Sigmoid colon (tissue), 7 donors: Measurements from ENCODE around the gene SP5. TPM values are rescaled to one million over a fixed set of nuclear protein-coding genes. Genes with fewer than 3 reads are reported as not detected.

Experiments used
- DNase-seq: peaks from one replicate; pipeline ENCODE4 v3.0.0-alpha.2; 2019
- H3K27ac ChIP-seq, 4 donors: fragments of 200-600 bp; sonication (generic); one replicate each; pipeline ENCODE4 v1.5.1; 2016 to 2019; ENCODE audit warnings: mild to moderate bottlenecking in 1 of 4
- H3K27me3 ChIP-seq, 3 donors: fragments of 200-600 bp; sonication (generic); one replicate each; pipeline ENCODE4 v1.5.1; 2019; ENCODE audit warnings: mild to moderate bottlenecking in 1 of 3
- H3K36me3 ChIP-seq, 4 donors: fragments of 200-600 bp; sonication (generic); one replicate each; pipeline ENCODE4 v1.5.1; 2016 to 2019
- H3K4me1 ChIP-seq, 4 donors: fragments of 200-600 bp; sonication (generic); one replicate each; pipeline ENCODE4 v1.5.1; 2017 to 2019
- H3K4me3 ChIP-seq, 4 donors: fragments of 200-600 bp; sonication (generic); one replicate each; pipeline ENCODE4 v1.5.1; 2017 to 2019; ENCODE audit warnings: mild to moderate bottlenecking in 2 of 4, moderate library complexity in 1 of 4
- H3K9me3 ChIP-seq, 4 donors: fragments of 200-600 bp in 3 of 4; sonication (generic) in 3 of 4; one replicate each; pipeline versions ENCODE4 v1.5.1 to v1.6.1; 2013 to 2019
- EP300 ChIP-seq, 4 donors: sonication (generic); formaldehyde crosslinking; IDR thresholded peaks; one replicate each; pipeline ENCODE4 v1.6.1; 2017; ENCODE audit warnings: antibody characterized with exemption in 4 of 4
- POLR2A ChIP-seq, 2 donors: fragments of 450-650 bp; IDR thresholded peaks; one replicate each; pipeline ENCODE4 v1.6.1; 2016; ENCODE audit warnings: antibody characterized with exemption in 2 of 2, mild to moderate bottlenecking in 2 of 2, moderate library complexity in 2 of 2
- POLR2AphosphoS5 ChIP-seq, 4 donors: sonication (generic); formaldehyde crosslinking; IDR thresholded peaks; one replicate each; pipeline ENCODE4 v1.6.1; 2017; ENCODE audit warnings: antibody characterized with exemption in 4 of 4
- WGBS, 2 donors: extraction: QIAGEN DNeasy Blood & Tissue Kit; methylation state at CpG; one replicate each; pipeline ENCODE4 v1.1.7; 2013; 5-methylcytosine and 5-hydroxymethylcytosine counted together
- intact Hi-C: fragments of 100-400 bp; cut with DNase I; formaldehyde crosslinking; loops from one replicate; pipeline ENCODE4 v1.15.1; 2023
- polyA plus RNA-seq, 3 donors: library from polyadenylated mRNA; stranded (reverse); fragments of 200-250 nt; gene quantifications; one replicate each; pipeline ENCODE4 v1.2.3, GENCODE V29; 2013
- total RNA-seq, 4 donors: library from RNA; depleted of rRNA; stranded (reverse); fragments of >200 nt; gene quantifications; one replicate each; pipeline ENCODE4 v1.1.0, GENCODE V29; 2016
- TF ChIP-seq, protein P1 (sequence below), 4 experiments: fragments of 450-650 bp in 3 of 4; fragments of 200-600 bp in 1 of 4; IDR thresholded peaks; one replicate each; pipeline ENCODE4 v1.5.1; 2016 to 2019; ENCODE audit warnings: antibody characterized with exemption in 4 of 4, mild to moderate bottlenecking in 3 of 4, moderate library complexity in 2 of 4
- donor health status: healthy with polysubstance abuse.
- donor health status: Bipolar disorder and iron deficiency.
- donor health status: healthy.

The SP5 gene
- total and polyA plus RNA-seq, 7 donors: 0.69 to 4.6 (median 1.2) TPM

DNA sequence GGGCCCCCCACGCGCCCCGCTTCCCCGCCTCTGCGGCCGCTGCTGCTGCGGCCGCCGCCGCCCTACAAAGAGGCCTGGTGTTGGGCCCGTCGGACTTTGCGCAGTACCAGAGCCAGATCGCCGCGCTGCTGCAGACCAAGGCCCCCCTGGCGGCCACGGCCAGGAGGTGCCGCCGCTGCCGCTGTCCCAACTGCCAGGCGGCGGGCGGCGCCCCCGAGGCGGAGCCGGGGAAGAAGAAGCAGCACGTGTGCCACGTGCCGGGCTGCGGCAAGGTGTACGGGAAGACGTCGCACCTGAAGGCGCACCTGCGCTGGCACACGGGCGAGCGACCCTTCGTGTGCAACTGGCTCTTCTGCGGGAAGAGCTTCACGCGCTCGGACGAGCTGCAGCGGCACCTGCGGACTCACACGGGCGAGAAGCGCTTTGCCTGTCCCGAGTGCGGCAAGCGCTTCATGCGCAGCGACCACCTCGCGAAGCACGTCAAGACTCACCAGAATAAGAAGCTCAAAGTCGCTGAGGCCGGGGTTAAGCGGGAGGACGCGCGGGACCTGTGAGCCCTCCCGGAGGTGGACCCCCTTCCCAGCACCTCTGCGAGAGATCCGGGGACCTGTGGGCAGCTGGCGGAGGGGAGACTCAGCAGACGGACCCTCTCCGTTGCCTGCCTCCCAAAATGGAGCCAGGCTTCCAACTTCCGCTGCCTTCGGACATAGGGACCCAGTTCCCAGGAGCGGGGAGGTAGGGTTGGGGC, 1.9 kb downstream of the SP5 start:
- WGBS, 2 donors: 6 to 36% methylated on average over 74 of the region's 74 CpGs
- TF ChIP-seq POLR2A (IDR thresholded peaks at IDR 0.05) (no peak), EP300 (IDR thresholded peaks at IDR 0.05) (no peak)
- TF ChIP-seq, protein P1, sequence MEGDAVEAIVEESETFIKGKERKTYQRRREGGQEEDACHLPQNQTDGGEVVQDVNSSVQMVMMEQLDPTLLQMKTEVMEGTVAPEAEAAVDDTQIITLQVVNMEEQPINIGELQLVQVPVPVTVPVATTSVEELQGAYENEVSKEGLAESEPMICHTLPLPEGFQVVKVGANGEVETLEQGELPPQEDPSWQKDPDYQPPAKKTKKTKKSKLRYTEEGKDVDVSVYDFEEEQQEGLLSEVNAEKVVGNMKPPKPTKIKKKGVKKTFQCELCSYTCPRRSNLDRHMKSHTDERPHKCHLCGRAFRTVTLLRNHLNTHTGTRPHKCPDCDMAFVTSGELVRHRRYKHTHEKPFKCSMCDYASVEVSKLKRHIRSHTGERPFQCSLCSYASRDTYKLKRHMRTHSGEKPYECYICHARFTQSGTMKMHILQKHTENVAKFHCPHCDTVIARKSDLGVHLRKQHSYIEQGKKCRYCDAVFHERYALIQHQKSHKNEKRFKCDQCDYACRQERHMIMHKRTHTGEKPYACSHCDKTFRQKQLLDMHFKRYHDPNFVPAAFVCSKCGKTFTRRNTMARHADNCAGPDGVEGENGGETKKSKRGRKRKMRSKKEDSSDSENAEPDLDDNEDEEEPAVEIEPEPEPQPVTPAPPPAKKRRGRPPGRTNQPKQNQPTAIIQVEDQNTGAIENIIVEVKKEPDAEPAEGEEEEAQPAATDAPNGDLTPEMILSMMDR (IDR thresholded peaks at IDR 0.05): peak; percentile 11 to 60 (median 40)
- H3K4me3 ChIP-seq: peak overlapping the region; percentile 27 to 58 (median 50)
- intact Hi-C loops: loop anchor here (2.0 to 5.0 kb wide), 3 partner anchors 54 to 215 kb away; partner anchors contain the start of gene ERICH2
- peaks cover 42 to 89% (median 82%) of the 10 kb centered on the region in 3 donors for H3K27me3 ChIP-seq
- no peaks in the 10 kb centered on the region for H3K9me3 ChIP-seq
- H3K36me3 ChIP-seq: no peaks in the 10 kb centered on the region
- peak; percentile 81 for DNase-seq
- H3K4me1 ChIP-seq: peaks cover 0 to 50% (median 46%) of the 10 kb centered on the region in 4 donors
- peak overlapping the region in 1 of 4 donors; percentile 4 for H3K27ac ChIP-seq

DNA sequence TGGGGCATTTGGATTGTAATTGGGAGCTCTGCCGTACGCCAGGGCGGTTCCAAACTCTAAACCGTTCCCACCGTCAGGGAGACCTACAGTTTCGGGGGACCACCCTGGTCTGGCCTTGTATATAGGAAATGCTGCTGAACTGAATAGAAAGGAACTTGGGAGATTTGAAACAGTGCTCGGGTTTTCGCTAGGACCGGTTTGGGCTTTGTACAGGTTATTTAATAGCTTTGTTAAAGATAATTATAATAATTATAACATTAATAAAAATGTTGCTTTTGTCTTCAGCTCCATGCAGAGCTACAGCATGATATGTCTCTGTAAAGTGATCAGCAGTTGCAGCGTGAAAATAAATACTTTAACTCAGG, 2.4 kb downstream of the SP5 start:
- H3K4me1 ChIP-seq: peaks cover 0 to 45% (median 43%) of the 10 kb centered on the region in 4 donors
- 28 to 73% methylated on average over 10 of the region's 10 CpGs for WGBS, 2 donors
- DNase-seq: no peak
- H3K27ac ChIP-seq: no peak overlapping the region
- H3K27me3 ChIP-seq: peaks cover 42 to 84% (median 78%) of the 10 kb centered on the region in 3 donors
- peak overlapping the region; percentile 27 to 58 (median 50) for H3K4me3 ChIP-seq
- no peaks in the 10 kb centered on the region for H3K36me3 ChIP-seq
- intact Hi-C loops: loop anchor here (2.0 to 5.0 kb wide), 3 partner anchors 53 to 215 kb away; partner anchors contain the start of gene ERICH2
- no peaks in the 10 kb centered on the region for H3K9me3 ChIP-seq
- TF ChIP-seq, protein P1 (IDR thresholded peaks at IDR 0.05): no peak
- no peak for TF ChIP-seq POLR2AphosphoS5 (IDR thresholded peaks at IDR 0.05)
- no peak for TF ChIP-seq POLR2A (IDR thresholded peaks at IDR 0.05)
- TF ChIP-seq EP300 (IDR thresholded peaks at IDR 0.05): no peak

DNA sequence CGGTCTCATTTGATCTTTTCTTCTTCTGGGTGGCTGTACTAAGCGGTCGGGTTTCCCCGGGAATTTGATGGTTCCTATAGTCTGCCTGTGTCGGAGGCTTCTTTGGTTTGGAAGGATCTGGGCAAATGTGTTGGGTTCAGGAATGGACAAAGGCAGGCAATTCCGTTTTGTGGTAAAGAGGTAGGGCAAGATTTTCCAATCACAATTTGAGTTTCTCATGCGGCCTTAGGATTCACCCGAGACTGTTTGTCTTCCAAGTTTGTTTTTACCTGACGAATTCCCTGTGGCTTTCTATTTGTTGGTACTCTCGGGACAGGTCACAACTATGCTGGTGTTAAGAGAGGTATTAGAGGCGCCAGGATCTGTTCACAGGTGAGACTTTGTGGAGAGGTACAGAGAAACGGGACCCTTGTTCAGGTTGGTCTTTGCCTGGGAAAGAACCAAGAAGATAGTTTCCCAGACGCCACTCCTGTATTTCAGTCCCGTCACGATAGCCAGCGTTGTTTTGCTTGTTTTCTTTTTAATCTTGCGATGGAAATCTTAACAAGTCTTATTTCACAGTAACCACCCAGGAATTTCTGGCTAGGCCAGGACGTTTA, 3.0 kb downstream of the SP5 start:
- Histone ChIP-seq H3K36me3 (no peaks in the 10 kb centered on the region), H3K4me1 (peaks cover 0 to 45% (median 43%) of the 10 kb centered on the region in 4 donors), H3K27me3 (peaks cover 39 to 79% (median 73%) of the 10 kb centered on the region in 3 donors), H3K9me3 (no peaks in the 10 kb centered on the region), H3K4me3 (peak overlapping the region in 1 of 4 donors; percentile 58), H3K27ac (no peak overlapping the region)
- intact Hi-C loops: loop anchor here (2.0 to 5.0 kb wide), 4 partner anchors 53 to 307 kb away; partner anchors contain the start of gene ERICH2
- WGBS, 2 donors: 34 to 78% methylated on average over 18 of the region's 18 CpGs
- no peak for DNase-seq
- TF ChIP-seq POLR2AphosphoS5 (IDR thresholded peaks at IDR 0.05) (no peak), POLR2A (IDR thresholded peaks at IDR 0.05) (no peak), EP300 (IDR thresholded peaks at IDR 0.05) (no peak)
- TF ChIP-seq, protein P1 (IDR thresholded peaks at IDR 0.05): no peak

DNA sequence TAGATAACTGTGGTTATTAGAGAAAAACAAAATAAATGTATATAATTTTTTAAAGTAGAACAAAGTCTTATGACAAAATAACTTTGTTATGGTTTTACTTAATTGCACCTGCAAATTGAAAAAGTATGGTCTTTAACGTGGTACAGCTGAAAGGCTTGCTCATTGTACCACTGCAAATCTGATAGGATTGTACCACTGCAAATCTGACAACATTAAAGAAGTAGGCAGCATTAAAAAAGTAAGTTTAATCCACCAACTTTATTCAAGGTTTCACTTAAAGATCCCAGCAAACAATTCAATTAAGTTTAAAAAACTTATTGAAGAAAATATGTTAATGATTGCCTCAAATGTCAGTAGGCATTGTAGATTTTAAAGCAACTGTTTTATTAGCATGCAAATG, 4.7 kb downstream of the SP5 start:
- Histone ChIP-seq H3K4me3 (no peak overlapping the region), H3K27me3 (peaks cover 28 to 61% (median 55%) of the 10 kb centered on the region in 3 donors), H3K27ac (no peak overlapping the region), H3K4me1 (peaks cover 0 to 30% (median 28%) of the 10 kb centered on the region in 4 donors), H3K9me3 (no peaks in the 10 kb centered on the region), H3K36me3 (no peaks in the 10 kb centered on the region)
- TF ChIP-seq POLR2A (IDR thresholded peaks at IDR 0.05): no peak
- TF ChIP-seq, protein P1 (IDR thresholded peaks at IDR 0.05): no peak
- no peak for TF ChIP-seq POLR2AphosphoS5 (IDR thresholded peaks at IDR 0.05)
- TF ChIP-seq EP300 (IDR thresholded peaks at IDR 0.05): no peak
- no peak for DNase-seq
- 65 to 69% methylated on average over 1 of the region's 1 CpG for WGBS, 2 donors
- intact Hi-C loops: loop anchor here (2.0 to 5.0 kb wide), 3 partner anchors 92 to 309 kb away; no protein-coding TSS in a partner anchor
